BE2C (cell line): Measurements from ENCODE around the gene MRPS2.

Experiments
- DNase-seq: peaks from one replicate; pipeline ENCODE4 v3.0.0-alpha.2; 2020
- H3K27me3 ChIP-seq: fragments of 250-450 bp; sonication (Bioruptor Pico); 2 replicates; pipeline ENCODE4 v1.5.1; 2020; ENCODE audit warnings: mild to moderate bottlenecking
- H3K36me3 ChIP-seq: fragments of 250-450 bp; sonication (Bioruptor Pico); 2 replicates; pipeline ENCODE4 v1.5.1; 2020; ENCODE audit warnings: mild to moderate bottlenecking
- H3K4me1 ChIP-seq: fragments of 250-450 bp; sonication (Bioruptor Pico); 2 replicates; pipeline ENCODE4 v1.5.1; 2020
- H3K4me3 ChIP-seq: 2 replicates; pipeline ENCODE4 v1.5.1; 2011; ENCODE audit warnings: low read depth, low read length
- H3K9me3 ChIP-seq: fragments of 250-450 bp; sonication (Bioruptor Pico); 2 replicates; pipeline ENCODE4 v1.5.1; 2020
- CTCF ChIP-seq: IDR thresholded peaks from 2 replicates; pipeline ENCODE4 v1.5.1; 2012; ENCODE audit warnings: mild to moderate bottlenecking, low read depth, low read length

MRPS2 gene

GRCh38 chr9:135473972-135474543 is 26.4 kb upstream of the MRPS2 start:
- H3K27me3 ChIP-seq: peaks cover 2% of the 10 kb centered on the region
- H3K4me1 ChIP-seq: peaks cover 7% of the 10 kb centered on the region
- no peaks in the 10 kb centered on the region for H3K9me3 ChIP-seq
- no peaks in the 10 kb centered on the region for H3K36me3 ChIP-seq
- no peak for DNase-seq
- TF ChIP-seq CTCF: no peak
- no peak overlapping the region for H3K4me3 ChIP-seq

- peaks cover 4% of the 10 kb centered on the region for H3K27me3 ChIP-seq
- peak; percentile 80 for TF ChIP-seq CTCF
- DNase-seq: peak; percentile 77
- peaks cover 7% of the 10 kb centered on the region for H3K4me1 ChIP-seq
- no peaks in the 10 kb centered on the region for H3K9me3 ChIP-seq
- H3K36me3 ChIP-seq: no peaks in the 10 kb centered on the region
- H3K4me3 ChIP-seq: no peak overlapping the region
Observed at GRCh38 chr9:135474915-135475314, 25.6 kb upstream of the MRPS2 start.

GRCh38 chr9:135476561-135477355 is 23.7 kb upstream of the MRPS2 start:
- no peaks in the 10 kb centered on the region for H3K9me3 ChIP-seq
- no peaks in the 10 kb centered on the region for H3K36me3 ChIP-seq
- no peak for DNase-seq
- no peak overlapping the region for H3K4me3 ChIP-seq
- peaks cover 5% of the 10 kb centered on the region for H3K4me1 ChIP-seq
- no peak for TF ChIP-seq CTCF
- peaks cover 4% of the 10 kb centered on the region for H3K27me3 ChIP-seq

GRCh38 chr9:135478191-135478590 is 22.3 kb upstream of the MRPS2 start:
- no peaks in the 10 kb centered on the region for H3K4me1 ChIP-seq
- H3K9me3 ChIP-seq: no peaks in the 10 kb centered on the region
- no peak for DNase-seq
- no peaks in the 10 kb centered on the region for H3K36me3 ChIP-seq
- no peak for TF ChIP-seq CTCF
- no peak overlapping the region for H3K4me3 ChIP-seq
- H3K27me3 ChIP-seq: peaks cover 4% of the 10 kb centered on the region

- peak; percentile 26 for TF ChIP-seq CTCF
- peaks cover 4% of the 10 kb centered on the region for H3K27me3 ChIP-seq
- H3K4me3 ChIP-seq: peak overlapping the region; percentile 32
- H3K9me3 ChIP-seq: no peaks in the 10 kb centered on the region
- no peak for DNase-seq
- H3K4me1 ChIP-seq: no peaks in the 10 kb centered on the region
- no peaks in the 10 kb centered on the region for H3K36me3 ChIP-seq
Observed at GRCh38 chr9:135478829-135479468, 21.5 kb upstream of the MRPS2 start.

GRCh38 chr9:135479469-135480052 is 20.9 kb upstream of the MRPS2 start, which contains the start of gene PPP1R26:
Gene PPP1R26 (plus strand): TSS chr9:135479782. CDS start chr9:135484511, 4,729 bp downstream.
- no peaks in the 10 kb centered on the region for H3K36me3 ChIP-seq
- no peaks in the 10 kb centered on the region for H3K4me1 ChIP-seq
- DNase-seq: no peak
- H3K27me3 ChIP-seq: peaks cover 4% of the 10 kb centered on the region
- H3K4me3 ChIP-seq: peak within 1 kb of the TSS; percentile 66
- H3K9me3 ChIP-seq: no peaks in the 10 kb centered on the region
- TF ChIP-seq CTCF: no peak
